ENCODE data around the gene TAF11L2.
"Not testable (repeated sequence)": the region's sequence is repeated elsewhere in the genome, so short reads cannot be mapped to it uniquely, and the experiment has no call there.

GRCh38 chr5:17519508-17519907 is 21.5 kb downstream of the TAF11L2 start:
- TF ChIP-seq CTCF, POLR2AphosphoS5 (IDR thresholded peaks at IDR 0.05): not testable (repeated sequence)
